OCI-LY3 (cell line): ENCODE results near the gene BTRC.

ENCODE experiments used
- EZH2phosphoT487 ChIP-seq: fragments of 200-600 bp; shearing (Covaris generic); IDR thresholded peaks from 2 replicates; pipeline ENCODE4 v1.6.1; 2018; ENCODE audit warnings: antibody characterized with exemption, mixed run types, low read depth
- TF ChIP-seq, protein P1 (sequence below): fragments of 200-600, 300-600 bp; sonication (generic); IDR thresholded peaks from 2 replicates; pipeline ENCODE4 v1.5.1; 2014; ENCODE audit warnings: antibody characterized with exemption, low read length, low read depth

DNA sequence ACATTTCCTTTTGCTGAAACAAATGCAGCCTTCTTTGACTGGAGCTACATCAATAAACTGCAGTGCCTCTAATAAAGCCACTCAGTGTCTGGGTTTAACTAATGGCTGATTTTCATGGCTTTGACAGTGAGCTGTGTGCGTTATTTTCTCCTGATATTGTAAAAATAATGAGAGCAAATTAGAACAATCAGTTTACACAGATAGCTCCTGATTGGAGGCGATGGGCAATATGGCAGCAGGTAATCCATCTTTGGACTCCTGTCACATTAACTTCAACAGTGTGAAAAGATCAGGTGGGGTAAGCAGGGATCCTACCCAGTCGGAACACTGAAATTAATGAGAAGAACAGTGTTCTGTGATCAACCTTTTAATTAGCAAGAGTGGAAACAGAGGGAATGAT, 133.4 kb downstream of the BTRC start:
- TF ChIP-seq, protein P1, sequence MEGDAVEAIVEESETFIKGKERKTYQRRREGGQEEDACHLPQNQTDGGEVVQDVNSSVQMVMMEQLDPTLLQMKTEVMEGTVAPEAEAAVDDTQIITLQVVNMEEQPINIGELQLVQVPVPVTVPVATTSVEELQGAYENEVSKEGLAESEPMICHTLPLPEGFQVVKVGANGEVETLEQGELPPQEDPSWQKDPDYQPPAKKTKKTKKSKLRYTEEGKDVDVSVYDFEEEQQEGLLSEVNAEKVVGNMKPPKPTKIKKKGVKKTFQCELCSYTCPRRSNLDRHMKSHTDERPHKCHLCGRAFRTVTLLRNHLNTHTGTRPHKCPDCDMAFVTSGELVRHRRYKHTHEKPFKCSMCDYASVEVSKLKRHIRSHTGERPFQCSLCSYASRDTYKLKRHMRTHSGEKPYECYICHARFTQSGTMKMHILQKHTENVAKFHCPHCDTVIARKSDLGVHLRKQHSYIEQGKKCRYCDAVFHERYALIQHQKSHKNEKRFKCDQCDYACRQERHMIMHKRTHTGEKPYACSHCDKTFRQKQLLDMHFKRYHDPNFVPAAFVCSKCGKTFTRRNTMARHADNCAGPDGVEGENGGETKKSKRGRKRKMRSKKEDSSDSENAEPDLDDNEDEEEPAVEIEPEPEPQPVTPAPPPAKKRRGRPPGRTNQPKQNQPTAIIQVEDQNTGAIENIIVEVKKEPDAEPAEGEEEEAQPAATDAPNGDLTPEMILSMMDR: no peak
- no peak for TF ChIP-seq EZH2phosphoT487
